GM21737 (cell line): ENCODE results near the gene DENND6B.
"Not testable (repeated sequence)": the region's sequence is repeated elsewhere in the genome, so short reads cannot be mapped to it uniquely, and the experiment has no call there.

ENCODE experiments used
- ATAC-seq: cut with Tn5 transposase; IDR thresholded peaks from one replicate; pipeline ENCODE4 v1.9.1; 2021; ENCODE audit warnings: mild to moderate bottlenecking, moderate library complexity; ENCODE audit not compliant: unreplicated experiment

Gene DENND6B, protein sequence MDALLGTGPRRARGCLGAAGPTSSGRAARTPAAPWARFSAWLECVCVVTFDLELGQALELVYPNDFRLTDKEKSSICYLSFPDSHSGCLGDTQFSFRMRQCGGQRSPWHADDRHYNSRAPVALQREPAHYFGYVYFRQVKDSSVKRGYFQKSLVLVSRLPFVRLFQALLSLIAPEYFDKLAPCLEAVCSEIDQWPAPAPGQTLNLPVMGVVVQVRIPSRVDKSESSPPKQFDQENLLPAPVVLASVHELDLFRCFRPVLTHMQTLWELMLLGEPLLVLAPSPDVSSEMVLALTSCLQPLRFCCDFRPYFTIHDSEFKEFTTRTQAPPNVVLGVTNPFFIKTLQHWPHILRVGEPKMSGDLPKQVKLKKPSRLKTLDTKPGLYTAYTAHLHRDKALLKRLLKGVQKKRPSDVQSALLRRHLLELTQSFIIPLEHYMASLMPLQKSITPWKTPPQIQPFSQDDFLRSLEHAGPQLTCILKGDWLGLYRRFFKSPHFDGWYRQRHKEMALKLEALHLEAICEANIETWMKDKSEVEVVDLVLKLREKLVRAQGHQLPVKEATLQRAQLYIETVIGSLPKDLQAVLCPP

DNA sequence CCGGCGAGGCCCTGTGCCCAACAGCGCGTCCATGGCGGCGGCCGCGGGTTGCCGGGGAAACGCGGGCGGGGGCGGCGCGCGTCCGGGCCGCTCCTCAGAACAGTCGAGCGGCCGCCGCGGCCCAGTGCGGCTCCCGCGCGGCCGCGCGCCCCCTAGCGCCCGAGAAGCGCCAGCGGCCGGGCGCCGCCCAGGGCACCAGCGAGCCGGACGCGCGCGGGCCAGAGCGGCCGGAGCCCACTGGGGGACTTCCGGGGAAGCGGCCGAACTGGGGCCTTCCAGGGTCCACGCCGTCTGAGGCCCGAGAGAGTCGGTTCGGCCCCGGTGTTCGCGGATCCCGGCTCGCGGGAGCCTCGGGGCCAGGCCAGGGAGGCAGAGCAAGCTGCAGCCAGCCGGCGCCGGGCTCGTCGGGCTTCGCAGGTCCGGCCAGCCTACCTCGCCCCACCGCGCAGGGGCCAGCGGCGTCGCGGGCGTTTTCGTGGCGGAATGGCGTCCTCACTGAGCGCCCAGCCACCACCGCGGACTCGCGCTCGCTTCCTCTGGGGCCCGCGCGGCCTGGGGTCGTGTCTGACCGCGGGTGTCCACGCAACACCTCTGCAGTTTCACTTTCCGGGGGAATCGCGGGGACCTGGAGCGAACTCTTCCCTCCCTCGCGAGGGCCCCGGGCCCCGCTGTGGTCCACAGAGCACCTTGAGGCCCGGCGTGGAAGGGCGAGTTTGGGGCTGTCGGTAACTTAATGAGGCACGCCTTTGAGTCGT, at the start of gene DENND6B:
Gene DENND6B (minus strand): TSS at position 57 of the 755 bp plus-strand sequence. CDS start 24 bp downstream, at position 33.
- peak; percentile 86 for ATAC-seq

DNA sequence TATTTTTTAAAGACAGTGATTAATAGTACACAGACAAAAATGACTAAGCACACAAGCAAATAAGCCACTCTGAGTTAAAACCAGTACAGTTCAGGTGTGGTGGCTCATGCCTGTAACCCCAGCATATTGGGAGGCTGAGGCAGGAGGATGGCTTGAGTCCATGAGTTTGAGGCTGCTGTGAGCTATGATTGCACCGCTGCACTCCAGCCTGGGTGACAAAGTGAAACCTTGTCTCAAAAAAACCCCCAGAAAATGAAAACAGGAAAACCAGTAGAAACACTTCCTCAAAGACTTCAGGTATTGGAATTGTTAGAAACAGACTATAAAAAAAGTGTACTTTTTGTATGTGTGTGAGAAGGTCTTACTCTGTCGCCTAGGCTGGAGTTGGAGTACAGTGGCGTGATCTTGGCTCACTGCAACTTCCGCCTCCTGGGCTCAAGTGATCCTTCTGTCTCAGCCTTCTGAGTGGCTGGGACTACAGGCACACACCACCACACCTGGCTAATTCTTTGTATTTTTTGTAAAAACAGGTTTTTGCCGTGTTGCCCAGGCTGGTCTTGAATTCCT, 49.4 kb upstream of the DENND6B start:
- ATAC-seq = no peak

DNA sequence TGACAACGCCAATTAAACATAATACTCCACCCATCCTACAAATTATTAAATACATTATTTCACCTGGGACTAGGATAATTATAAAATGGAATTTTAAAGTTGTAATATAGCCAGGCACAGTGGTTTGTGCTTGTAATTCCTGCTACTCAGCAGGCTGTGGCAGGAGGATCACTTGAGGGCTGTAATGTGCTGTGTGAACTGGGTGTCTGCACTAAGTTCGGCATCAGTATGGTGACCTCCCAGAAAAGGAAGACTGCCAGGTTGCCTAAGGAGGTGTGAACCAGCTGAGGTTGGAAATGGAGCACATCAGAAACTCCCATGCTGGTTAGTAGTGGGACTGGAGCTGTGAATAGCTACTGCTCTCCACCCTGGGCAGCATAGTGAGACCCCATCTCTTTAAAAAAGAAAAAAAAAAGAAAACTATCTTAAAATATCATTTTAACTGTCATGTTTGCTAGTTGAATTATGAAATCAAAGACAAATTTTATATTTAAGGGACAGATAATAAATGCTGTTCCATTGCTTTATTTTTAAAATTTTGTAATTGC, 44.4 kb upstream of the DENND6B start:
- ATAC-seq = no peak

DNA sequence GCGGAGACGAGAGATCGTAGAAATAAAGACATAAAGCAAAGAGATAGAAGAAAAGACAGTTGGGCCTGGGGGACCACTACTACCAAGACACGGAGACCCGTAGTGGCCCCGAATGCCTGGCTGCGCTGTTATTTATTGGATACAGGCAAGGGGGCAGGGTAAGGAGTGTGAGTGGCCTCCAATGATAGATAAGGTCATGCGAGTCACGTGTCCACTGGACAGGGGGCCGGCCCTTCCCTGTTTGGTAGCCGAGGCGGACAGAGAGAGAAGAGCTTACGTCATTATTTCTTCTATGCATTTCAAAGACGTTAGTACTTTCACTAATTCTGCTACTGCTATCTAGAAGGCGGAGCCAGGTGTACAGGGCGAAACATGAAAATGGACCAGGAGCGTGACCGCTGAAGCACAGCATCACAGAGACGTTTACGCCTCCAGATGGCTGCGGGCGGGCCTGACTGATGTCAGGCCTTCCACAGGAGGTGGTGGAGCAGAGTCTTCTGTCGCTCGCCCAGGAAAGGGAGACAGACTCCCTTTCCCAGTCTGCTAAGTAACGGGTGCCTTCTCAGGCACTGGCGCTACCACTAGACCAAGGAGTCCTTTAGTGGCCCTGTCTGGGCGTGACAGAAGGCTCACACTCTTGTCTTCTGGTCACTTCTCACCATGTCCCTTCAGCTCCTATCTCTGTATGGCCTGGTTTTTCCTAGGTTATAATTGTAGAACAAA, 41.1 kb upstream of the DENND6B start:
- ATAC-seq = no peak

DNA sequence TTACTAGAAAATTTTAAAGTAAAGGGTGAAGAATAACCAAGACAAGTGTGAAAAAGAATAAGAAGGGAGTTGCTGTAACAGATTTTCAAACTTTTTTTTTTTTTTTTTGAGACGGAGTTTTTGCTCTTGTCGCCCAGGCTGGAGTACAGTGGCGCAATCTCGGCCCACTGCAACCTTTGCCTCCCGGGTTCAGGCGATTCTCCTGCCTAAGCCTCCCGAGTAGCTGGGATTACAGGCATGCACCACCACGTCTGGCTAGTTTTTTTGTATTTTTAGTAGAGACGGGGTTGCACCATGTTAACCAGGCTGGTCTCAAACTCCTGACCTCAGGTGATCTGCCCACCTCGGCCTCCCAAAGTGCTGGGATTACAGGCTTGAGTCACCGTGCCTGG, 37.0 kb upstream of the DENND6B start:
- ATAC-seq = not testable (repeated sequence)

DNA sequence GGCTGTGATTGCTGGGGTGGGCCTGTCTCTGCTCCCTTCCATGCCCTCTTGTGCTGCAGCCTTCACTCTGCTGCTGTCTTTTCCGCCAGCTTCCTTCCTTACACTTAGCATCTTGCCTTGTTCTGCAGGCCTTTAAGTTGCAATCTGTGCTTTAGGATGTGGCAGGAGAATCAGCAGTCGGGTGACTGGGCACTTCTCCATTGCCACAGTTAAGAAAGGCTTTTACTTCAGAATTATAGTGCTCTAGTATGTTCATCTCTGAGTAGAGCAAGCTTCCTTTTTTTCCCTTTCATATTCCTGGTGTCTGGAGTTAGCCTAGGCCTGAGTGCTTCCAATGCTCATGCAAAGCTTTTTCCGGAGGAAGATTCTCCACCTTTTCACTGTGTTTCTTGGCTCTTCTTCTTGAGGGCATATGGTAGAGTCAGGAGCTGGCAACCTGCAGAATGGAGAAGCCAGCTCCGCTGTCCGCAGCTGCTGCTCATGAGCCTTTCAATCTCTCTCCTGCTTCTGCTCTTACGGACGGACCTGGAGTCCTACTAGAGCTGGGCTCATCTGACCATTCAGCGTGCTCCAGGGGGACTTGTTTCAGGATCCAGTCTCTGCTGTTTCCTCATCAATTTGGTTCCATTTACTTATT, 36.5 kb upstream of the DENND6B start:
- ATAC-seq = no peak

DNA sequence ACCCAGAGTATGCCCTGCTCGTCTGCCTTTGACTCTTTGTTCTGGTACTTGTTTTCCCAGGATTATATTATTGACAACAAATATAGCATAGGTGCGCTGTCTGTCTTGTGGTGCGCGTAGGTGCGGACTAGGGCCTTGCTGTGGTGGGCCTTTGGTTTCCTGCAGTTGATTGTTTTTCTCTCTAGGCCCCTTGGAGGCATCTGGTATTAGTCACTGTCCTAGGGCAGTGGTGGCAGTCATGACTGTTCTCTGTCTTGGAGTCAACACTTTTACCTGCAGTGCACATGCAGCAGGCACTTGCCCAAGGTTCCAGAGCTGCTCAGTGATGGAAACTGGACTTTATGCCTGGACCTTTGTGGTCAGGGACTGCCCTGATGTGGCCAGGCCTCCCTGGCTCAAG, 34.9 kb upstream of the DENND6B start:
- ATAC-seq = no peak

DNA sequence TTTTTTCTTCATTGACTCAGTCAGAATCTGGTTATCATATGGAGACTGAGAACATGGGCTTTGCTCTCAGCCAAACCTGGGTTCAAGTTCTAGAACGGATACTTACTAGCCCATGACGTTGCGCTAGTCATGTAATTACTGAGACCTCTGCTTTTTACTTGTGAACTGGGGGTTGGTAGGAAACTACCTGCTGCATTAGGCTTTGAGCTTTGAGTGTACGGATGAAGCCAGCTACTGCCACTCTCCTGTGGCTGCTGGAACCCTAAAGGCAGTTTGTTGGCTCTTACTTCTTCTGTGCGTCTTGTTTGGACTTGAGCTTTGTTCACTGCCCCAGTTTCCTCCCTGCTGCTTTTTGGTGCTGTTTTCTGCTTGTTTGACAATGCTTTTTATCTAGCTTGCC, 34.4 kb upstream of the DENND6B start:
- no peak for ATAC-seq

DNA sequence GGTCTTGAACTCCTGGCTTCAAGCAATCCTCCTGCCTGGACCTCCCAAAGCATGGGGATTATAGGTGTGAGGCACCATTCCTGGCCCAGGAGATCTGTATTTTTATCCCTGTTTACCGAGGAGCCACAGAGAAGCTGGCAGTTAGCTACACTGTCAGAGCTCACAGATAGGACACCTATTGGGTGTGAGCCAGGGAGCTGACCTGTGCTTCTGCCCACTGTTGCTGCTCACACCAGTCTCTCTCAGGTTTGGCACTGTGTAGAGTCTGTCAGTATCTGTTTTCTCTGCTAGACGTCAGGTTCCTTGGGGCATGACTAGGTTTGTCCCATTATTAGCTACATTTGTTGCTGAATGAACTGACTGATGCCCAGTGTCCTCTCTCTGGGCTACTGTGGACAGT, 33.8 kb upstream of the DENND6B start:
- ATAC-seq = no peak

DNA sequence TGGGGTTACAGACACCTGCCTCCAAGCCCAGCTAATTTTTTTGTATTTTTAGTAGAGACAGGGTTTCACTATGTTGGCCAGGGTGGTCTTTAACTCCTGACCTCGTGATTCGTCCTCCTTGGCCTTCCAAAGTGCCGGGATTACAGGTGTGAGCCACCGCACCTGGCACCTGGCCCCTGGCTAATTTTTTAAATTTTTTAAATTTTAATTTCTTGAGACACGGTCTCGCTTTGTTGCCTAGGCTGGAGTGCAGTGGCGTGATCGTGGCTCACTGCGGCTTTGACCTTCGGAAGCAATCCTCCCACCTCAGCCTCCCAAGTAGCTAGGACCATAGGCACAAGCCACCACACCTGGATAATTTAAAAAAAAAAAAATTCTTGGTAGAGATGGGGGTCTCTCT, 30.9 kb upstream of the DENND6B start:
- no peak for ATAC-seq

DNA sequence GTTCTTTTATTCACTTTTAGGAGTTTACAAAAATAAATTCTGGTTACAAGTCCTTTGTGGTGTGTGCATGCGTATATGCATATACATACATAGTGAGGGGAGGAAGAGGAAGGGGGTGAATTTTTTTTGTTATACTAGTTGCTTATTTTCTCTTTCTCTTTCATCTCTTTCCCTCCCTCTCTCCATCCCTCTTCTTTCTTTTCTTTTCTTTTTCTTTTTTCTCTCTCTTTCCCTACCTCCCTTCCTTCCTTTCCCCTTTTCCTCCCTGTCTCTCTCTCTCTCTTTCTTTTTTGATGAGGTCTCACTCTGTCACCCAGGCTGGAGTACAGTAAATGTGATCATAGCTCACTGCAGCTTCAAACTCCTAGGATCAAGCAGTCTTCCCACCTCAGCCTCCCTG, 30.4 kb upstream of the DENND6B start:
- ATAC-seq = no peak

DNA sequence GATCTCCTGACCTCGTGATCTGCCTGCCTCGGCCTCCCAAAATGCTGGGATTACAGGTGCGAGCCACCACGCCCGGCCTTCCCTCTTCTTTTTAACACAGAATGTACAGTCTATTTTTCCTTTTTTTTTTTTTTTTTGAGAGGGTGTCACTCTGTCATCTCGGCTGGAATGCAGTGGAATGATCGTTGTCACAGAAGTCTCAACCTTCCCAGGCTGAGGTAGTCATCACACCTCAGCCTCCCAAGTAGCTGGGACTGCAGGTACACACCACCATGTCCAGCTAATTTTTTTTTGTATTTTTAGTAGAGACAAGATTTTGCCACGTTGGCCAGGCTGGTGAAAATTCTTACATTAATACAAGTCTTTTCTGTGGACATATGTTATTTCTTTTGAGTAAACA, 29.4 kb upstream of the DENND6B start:
- ATAC-seq = no peak

DNA sequence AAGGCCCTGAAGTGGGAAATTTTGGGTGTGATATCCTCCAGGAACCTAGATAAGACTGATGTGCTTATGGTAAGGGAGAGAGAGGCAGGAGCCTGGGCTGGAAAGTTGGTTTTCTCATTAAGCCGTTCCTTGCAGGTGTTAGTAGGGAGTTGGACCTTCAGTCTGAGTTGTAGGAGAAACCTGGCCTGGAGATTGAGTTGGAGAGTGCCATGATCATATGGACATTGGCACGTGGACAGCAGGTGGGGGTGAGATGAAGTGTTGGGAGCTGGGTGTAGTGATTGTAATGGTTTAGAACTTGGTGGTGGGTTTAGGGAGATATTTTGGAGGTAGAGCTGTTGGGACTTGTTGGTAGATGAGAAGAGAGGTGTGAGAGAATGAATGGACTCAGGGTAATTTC, 21.2 kb upstream of the DENND6B start:
- no peak for ATAC-seq

DNA sequence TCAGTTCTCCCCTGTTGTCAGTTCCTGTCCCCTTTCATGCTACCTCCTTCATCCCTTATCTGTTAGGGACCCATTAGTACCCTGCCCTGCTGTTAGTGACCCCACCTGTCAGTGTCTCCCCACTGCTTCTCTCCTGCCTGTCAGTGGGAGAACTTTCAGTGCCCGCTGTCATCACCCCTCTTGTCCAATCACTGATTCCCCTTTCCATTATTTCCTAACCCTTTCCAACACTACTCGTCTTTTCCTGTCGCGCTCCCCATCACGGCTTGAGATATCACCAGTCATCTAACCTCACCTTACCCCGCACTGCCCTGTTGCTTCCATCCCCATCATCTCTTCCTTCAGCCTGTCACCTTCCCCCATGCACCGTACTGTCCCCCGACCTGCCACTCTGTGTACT, 20.3 kb upstream of the DENND6B start:
- ATAC-seq = no peak

DNA sequence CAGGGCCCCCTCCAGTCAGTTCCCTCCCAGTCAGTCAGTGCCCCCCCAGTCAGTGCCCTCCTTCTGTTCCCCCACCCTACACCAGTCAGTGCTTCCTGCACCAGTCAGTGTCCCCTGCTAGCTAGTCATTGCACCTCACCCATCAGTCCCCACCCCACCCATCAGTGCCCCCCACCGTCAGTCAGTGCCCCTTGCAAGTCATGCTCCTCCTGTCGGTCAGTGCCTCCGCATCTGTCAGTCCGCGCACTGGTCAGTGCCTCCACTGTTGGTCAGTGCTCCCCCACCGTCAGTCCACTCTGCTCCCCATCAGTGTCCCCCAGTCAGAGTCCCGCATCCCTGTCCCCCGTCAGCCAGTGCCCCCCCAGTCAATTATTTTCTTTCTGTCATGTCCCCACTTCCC, 19.7 kb upstream of the DENND6B start:
- ATAC-seq = no peak

DNA sequence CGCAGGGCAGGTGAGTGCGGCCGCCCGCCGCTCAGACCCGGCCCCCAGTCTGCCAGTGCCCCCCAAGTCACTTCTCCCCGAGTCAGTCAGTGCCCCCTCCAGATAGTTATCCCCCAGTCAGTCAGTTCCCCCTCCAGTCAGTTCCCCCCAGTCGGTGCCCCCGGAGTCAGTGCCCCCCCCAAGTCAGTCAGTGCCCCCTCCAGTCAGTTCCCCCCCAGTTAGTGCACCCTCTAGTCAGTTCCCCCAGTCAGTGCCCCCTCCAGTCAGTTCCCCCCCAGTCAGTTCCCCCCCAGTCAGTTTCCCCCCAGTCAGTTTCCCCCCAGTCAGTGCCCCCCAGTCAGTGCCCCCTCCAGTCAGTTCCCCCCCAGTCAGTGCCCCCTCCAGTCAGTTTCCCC, 16.7 kb upstream of the DENND6B start:
- ATAC-seq = no peak

DNA sequence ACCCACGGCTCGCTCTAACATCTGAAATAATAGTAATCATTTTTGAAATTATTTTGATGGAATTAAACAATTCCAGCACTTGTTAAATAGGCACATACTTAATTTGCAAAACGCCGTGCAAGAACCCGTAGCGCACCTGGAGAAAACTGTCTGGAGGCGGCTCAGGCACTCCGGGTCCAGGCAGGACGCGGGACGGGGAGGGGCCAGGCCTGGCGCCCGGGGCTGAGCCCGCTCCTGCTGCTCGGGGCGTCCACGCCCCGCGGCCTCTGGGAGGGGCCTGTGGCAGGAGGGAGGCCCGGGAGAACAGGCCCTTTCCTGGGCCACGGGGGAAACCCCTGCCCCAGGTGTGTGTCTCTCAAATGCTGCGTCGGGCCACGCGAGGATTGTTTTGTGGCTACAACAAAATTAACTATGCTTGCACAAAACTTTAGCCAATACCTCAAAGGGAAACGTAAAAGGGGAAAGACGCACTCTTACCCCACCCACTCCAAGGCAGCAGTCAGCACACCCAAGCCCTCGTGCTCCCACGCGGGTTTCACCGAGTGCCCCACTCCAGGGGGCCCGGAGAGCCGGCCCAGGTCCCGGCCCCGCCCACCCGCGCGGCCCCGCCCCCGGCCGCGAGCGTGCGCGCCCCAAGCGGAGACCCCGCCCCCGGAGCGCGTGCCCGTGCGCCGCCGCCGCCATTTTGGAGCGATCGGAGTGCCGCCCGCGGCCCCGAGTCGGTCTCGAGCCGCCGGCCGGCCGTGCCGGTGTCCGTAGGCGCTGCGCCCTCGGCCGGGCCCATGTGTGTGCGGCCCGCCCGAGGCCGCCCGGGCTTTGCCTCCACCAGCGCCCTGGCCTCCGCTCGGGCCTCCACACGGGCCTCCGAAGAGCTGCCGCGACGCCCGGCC, 16.1 kb upstream of the DENND6B start, which contains the start of gene PPP6R2:
Gene PPP6R2 (plus strand): TSS at position 677 of the 890 bp plus-strand sequence. CDS start 50,582 bp downstream, outside the sequence.
- peak; percentile 66 for ATAC-seq

DNA sequence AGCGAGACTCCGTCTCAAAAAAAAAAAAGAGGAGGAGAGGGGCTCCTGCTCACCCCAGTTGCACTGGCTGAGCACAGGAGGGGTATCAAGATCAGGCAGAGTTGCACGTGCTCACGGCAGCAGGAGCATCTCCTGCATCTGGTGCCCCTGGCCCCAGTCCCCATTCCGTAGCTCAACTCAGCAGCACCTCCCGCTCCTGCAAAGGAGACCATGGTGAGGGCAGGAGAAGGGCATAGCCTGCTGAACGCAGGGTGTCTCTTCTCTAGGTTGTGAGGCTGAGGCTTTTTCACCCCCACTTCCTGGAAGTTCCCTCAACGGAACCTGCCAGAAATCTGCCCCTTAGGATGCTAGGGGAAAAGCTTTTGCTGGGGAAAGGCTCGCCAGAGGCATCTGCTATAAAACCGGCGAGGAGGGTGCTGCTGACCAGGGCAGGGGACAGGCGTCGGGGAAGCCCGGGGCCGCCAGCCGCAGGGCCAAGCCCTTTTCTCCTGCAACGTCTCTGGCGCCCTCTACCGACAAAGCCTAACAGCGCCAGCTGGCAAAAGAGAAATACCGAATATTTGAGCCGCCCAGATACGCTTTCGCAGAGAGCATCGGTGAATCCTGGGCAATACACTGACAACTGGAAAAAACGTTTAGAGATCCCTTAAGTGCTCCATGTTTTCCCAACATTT, 15.3 kb upstream of the DENND6B start:
- ATAC-seq = peak; percentile 54
